ENCODE results near the gene SHISA5.
"Not testable (repeated sequence)": the region's sequence is repeated elsewhere in the genome, so short reads cannot be mapped to it uniquely, and the experiment has no call there.

The SHISA5 gene

GRCh38 chr3:48475188-48475587 is 28.8 kb downstream of the SHISA5 start:
- no peak for DNase-seq

GRCh38 chr3:48474619-48475018 is 29.4 kb downstream of the SHISA5 start:
- no peak for DNase-seq

GRCh38 chr3:48474031-48474430 is 29.9 kb downstream of the SHISA5 start:
- DNase-seq = not testable (repeated sequence)

- DNase-seq = no peak
These were observed 30.4 kb downstream of the SHISA5 start for GRCh38 chr3:48473617-48473952.

GRCh38 chr3:48472923-48473616 is 30.9 kb downstream of the SHISA5 start:
- peak; percentile 59 for DNase-seq

- no peak for DNase-seq
These were observed 31.4 kb downstream of the SHISA5 start for GRCh38 chr3:48472673-48472922.

GRCh38 chr3:48470286-48470685 is 33.7 kb downstream of the SHISA5 start:
- no peak for DNase-seq

GRCh38 chr3:48469046-48469915 is 34.7 kb downstream of the SHISA5 start:
- DNase-seq = no peak

GRCh38 chr3:48468329-48468731 is 35.6 kb downstream of the SHISA5 start:
- DNase-seq = no peak

- DNase-seq = no peak
These were observed 36.3 kb downstream of the SHISA5 start for GRCh38 chr3:48467473-48468267.

GRCh38 chr3:48467110-48467454 is 36.9 kb downstream of the SHISA5 start:
- DNase-seq = no peak

- no peak for DNase-seq
These were observed 37.4 kb downstream of the SHISA5 start for GRCh38 chr3:48466386-48467109.

- DNase-seq = peak; percentile 60
These were observed 38.2 kb downstream of the SHISA5 start for GRCh38 chr3:48465531-48466378.

- DNase-seq = no peak
These were observed 38.8 kb downstream of the SHISA5 start for GRCh38 chr3:48465237-48465530.

GRCh38 chr3:48464713-48465221 is 39.2 kb downstream of the SHISA5 start:
- no peak for DNase-seq

- DNase-seq = no peak
These were observed 40.3 kb downstream of the SHISA5 start for GRCh38 chr3:48463703-48464102.

- not testable (repeated sequence) for DNase-seq
These were observed 42.2 kb downstream of the SHISA5 start for GRCh38 chr3:48461767-48462166.

GRCh38 chr3:48460517-48460902 is 43.5 kb downstream of the SHISA5 start:
- no peak for DNase-seq

- no peak for DNase-seq
These were observed 44.0 kb downstream of the SHISA5 start for GRCh38 chr3:48459773-48460516.

- no peak for DNase-seq
These were observed 44.6 kb downstream of the SHISA5 start for GRCh38 chr3:48459331-48459730.

- DNase-seq = no peak
These were observed 47.5 kb downstream of the SHISA5 start for GRCh38 chr3:48456456-48456855.

- DNase-seq = peak; percentile 26
These were observed 52.7 kb downstream of the SHISA5 start for GRCh38 chr3:48451270-48451669.

Measured in NCI-H510A treated with DMSO at 0.1 percent for 48 hours (cell line).